ENCODE measurements around the gene ARHGAP31. TPM values are rescaled to one million over a fixed set of nuclear protein-coding genes. Genes with fewer than 3 reads are reported as not detected.
A peak's percentile ranks its signal among the peaks of the same experiment; 100 is the strongest.

The ARHGAP31 gene
- total RNA-seq, 2 donors from 2014 or later: 10.7 to 12.1 TPM

GRCh38 chr3:119457246-119457645 lies 163.1 kb downstream of the ARHGAP31 start:
- DNase-seq (no peak), ATAC-seq (no peak)
- intact Hi-C loops (cut with DNase I, micrococcal nuclease): no loop called here

- ATAC-seq (peak; percentile 97), DNase-seq (peak; percentile 99 to 100)
- intact Hi-C loops (cut with DNase I, micrococcal nuclease): no loop called here
These were observed 169.3 kb downstream of the ARHGAP31 start, which contains the start of gene TMEM39A for GRCh38 chr3:119463171-119464169. TMEM39A (minus strand) TSS chr3:119463615; CDS start chr3:119462074, 1,541 bp downstream.

- intact Hi-C loops (cut with DNase I, micrococcal nuclease): no loop called here
These were observed 173.9 kb downstream of the ARHGAP31 start for GRCh38 chr3:119468041-119468440.

GRCh38 chr3:119469418-119470189 lies 175.4 kb downstream of the ARHGAP31 start:
- intact Hi-C loops (cut with DNase I, micrococcal nuclease): no loop called here
- no peak for DNase-seq
- ATAC-seq: peak; percentile 12

More at GRCh38 chr3:119468041-119468440, 173.9 kb downstream of the ARHGAP31 start:
- ATAC-seq (no peak), DNase-seq (no peak)

Other genes with a start within 250 kb of the ARHGAP31 start
- gene TEX55, start 148.2 kb upstream of the ARHGAP31 start, total RNA-seq: not detected
- gene UPK1B, start 120.8 kb upstream of the ARHGAP31 start, total RNA-seq: not detected
- gene B4GALT4, start 53.5 kb upstream of the ARHGAP31 start, total RNA-seq: 10 to 100 TPM; 58.1 to 60.4 TPM
- gene TMEM39A, start 169.2 kb downstream of the ARHGAP31 start, total RNA-seq: 10 to 100 TPM; 26.3 to 37.3 TPM
- gene POGLUT1, start 174.6 kb downstream of the ARHGAP31 start, total RNA-seq: 10 to 100 TPM; 15.7 to 19.6 TPM
- 10 to 100 TPM; 91.4 to 92.4 TPM for gene TIMMDC1, start 204.2 kb downstream of the ARHGAP31 start, total RNA-seq